ENCODE results near the gene SLC7A8.
"Not testable (repeated sequence)": the region's sequence is repeated elsewhere in the genome, so short reads cannot be mapped to it uniquely, and the experiment has no call there.

DNA sequence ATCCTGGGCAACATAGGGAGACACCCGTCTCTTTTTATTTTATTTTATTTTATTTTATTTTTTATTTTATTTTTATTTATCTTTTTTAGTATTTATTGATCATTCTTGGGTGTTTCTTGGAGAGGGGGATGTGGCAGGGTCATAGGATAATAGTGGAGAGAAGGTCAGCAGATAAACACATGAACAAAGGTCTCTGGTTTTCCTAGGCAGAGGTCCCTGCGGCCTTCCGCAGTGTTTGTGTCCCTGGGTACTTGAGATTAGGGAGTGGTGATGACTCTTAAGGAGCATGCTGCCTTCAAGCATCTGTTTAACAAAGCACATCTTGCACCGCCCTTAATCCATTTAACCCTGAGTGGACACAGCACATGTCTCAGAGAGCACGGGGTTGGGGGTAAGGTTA, 75.8 kb downstream of the SLC7A8 start:
- not testable (repeated sequence) for TF ChIP-seq POLR2AphosphoS5, TCF7L2 (IDR thresholded peaks at IDR 0.05; ENCODE audit: low read depth, low read length)
- TF ChIP-seq, protein P1, sequence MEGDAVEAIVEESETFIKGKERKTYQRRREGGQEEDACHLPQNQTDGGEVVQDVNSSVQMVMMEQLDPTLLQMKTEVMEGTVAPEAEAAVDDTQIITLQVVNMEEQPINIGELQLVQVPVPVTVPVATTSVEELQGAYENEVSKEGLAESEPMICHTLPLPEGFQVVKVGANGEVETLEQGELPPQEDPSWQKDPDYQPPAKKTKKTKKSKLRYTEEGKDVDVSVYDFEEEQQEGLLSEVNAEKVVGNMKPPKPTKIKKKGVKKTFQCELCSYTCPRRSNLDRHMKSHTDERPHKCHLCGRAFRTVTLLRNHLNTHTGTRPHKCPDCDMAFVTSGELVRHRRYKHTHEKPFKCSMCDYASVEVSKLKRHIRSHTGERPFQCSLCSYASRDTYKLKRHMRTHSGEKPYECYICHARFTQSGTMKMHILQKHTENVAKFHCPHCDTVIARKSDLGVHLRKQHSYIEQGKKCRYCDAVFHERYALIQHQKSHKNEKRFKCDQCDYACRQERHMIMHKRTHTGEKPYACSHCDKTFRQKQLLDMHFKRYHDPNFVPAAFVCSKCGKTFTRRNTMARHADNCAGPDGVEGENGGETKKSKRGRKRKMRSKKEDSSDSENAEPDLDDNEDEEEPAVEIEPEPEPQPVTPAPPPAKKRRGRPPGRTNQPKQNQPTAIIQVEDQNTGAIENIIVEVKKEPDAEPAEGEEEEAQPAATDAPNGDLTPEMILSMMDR (IDR thresholded peaks at IDR 0.05): not testable (repeated sequence)
- TF ChIP-seq, protein P2, sequence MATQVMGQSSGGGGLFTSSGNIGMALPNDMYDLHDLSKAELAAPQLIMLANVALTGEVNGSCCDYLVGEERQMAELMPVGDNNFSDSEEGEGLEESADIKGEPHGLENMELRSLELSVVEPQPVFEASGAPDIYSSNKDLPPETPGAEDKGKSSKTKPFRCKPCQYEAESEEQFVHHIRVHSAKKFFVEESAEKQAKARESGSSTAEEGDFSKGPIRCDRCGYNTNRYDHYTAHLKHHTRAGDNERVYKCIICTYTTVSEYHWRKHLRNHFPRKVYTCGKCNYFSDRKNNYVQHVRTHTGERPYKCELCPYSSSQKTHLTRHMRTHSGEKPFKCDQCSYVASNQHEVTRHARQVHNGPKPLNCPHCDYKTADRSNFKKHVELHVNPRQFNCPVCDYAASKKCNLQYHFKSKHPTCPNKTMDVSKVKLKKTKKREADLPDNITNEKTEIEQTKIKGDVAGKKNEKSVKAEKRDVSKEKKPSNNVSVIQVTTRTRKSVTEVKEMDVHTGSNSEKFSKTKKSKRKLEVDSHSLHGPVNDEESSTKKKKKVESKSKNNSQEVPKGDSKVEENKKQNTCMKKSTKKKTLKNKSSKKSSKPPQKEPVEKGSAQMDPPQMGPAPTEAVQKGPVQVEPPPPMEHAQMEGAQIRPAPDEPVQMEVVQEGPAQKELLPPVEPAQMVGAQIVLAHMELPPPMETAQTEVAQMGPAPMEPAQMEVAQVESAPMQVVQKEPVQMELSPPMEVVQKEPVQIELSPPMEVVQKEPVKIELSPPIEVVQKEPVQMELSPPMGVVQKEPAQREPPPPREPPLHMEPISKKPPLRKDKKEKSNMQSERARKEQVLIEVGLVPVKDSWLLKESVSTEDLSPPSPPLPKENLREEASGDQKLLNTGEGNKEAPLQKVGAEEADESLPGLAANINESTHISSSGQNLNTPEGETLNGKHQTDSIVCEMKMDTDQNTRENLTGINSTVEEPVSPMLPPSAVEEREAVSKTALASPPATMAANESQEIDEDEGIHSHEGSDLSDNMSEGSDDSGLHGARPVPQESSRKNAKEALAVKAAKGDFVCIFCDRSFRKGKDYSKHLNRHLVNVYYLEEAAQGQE (IDR thresholded peaks at IDR 0.05; ENCODE audit: insufficient read depth in 1 of 2, low read depth in 2 of 2, low read length in 1 of 2): not testable (repeated sequence)
